ENCODE results near the gene C1orf198. TPM values are rescaled to one million over a fixed set of nuclear protein-coding genes. Genes with fewer than 3 reads are reported as not detected.

Gene C1orf198
- polyA plus RNA-seq, 1 of the 3 experiments (the other 2 are of a cell fraction), result 12.3 TPM

GRCh38 chr1:230875370-230875769, 7.0 kb upstream of the C1orf198 start:
- H3K27me3 ChIP-seq (ENCODE audit: insufficient read depth), result no peaks in the 10 kb centered on the region
- H3F3A ChIP-seq (replicated peaks; ENCODE audit: insufficient read depth), result no peaks in the 10 kb centered on the region
- no peak overlapping the region for H3K27ac ChIP-seq (ENCODE audit: low read depth in 2 of 2, low read length in 1 of 2)
- H3K79me2 ChIP-seq (ENCODE audit: insufficient read depth), result no peaks in the 10 kb centered on the region
- no peaks in the 10 kb centered on the region for H3K9me3 ChIP-seq
- no peaks in the 10 kb centered on the region for H3K36me3 ChIP-seq (replicated peaks in 1 of 2; ENCODE audit: control insufficient read depth in 1 of 2, insufficient read depth in 2 of 2, low read length in 1 of 2)
- ChIA-PET CTCF (interaction anchor here (1.4 kb wide), 1 partner anchor 234 kb away, joined by 3 read pairs; no protein-coding TSS in a partner anchor), POLR2A (no interaction called here)
- no peak overlapping the region for H2AFZ ChIP-seq (ENCODE audit: low read depth)
- TF ChIP-seq MEF2A (IDR thresholded peaks at IDR 0.05; ENCODE audit: borderline replicate concordance, low read depth) (no peak), JUND (IDR thresholded peaks at IDR 0.05) (no peak), IRF3 (IDR thresholded peaks at IDR 0.05; ENCODE audit: low read depth, low read length) (no peak), TCF12 (IDR thresholded peaks at IDR 0.05) (no peak), USF2 (IDR thresholded peaks at IDR 0.05; ENCODE audit: borderline replicate concordance, low read depth, low read length) (no peak), NRF1 (IDR thresholded peaks at IDR 0.05; ENCODE audit: low read depth, low read length) (no peak), SMC3 (IDR thresholded peaks at IDR 0.05; ENCODE audit: low read depth, low read length) (no peak), EP300 (IDR thresholded peaks at IDR 0.05; ENCODE audit: borderline replicate concordance in 1 of 2, low read depth in 1 of 2, low read length in 1 of 2) (no peak), NFIC (IDR thresholded peaks at IDR 0.05; ENCODE audit: borderline replicate concordance) (no peak), GABPA (IDR thresholded peaks at IDR 0.05; ENCODE audit: low read depth) (no peak), RAD21 (IDR thresholded peaks at IDR 0.05; ENCODE audit: low read length) (no peak), GATA2 (CRISPR knock-in tag; IDR thresholded peaks at IDR 0.05) (no peak), CHD2 (IDR thresholded peaks at IDR 0.05; ENCODE audit: low read length, partially characterized antibody) (no peak), RXRA (IDR thresholded peaks at IDR 0.05; ENCODE audit: borderline replicate concordance, low read depth) (no peak)
- TF ChIP-seq, protein P1, sequence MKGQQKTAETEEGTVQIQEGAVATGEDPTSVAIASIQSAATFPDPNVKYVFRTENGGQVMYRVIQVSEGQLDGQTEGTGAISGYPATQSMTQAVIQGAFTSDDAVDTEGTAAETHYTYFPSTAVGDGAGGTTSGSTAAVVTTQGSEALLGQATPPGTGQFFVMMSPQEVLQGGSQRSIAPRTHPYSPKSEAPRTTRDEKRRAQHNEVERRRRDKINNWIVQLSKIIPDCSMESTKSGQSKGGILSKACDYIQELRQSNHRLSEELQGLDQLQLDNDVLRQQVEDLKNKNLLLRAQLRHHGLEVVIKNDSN (IDR thresholded peaks at IDR 0.05; ENCODE audit: borderline replicate concordance, low read depth), result no peak
- TF ChIP-seq, protein P2, sequence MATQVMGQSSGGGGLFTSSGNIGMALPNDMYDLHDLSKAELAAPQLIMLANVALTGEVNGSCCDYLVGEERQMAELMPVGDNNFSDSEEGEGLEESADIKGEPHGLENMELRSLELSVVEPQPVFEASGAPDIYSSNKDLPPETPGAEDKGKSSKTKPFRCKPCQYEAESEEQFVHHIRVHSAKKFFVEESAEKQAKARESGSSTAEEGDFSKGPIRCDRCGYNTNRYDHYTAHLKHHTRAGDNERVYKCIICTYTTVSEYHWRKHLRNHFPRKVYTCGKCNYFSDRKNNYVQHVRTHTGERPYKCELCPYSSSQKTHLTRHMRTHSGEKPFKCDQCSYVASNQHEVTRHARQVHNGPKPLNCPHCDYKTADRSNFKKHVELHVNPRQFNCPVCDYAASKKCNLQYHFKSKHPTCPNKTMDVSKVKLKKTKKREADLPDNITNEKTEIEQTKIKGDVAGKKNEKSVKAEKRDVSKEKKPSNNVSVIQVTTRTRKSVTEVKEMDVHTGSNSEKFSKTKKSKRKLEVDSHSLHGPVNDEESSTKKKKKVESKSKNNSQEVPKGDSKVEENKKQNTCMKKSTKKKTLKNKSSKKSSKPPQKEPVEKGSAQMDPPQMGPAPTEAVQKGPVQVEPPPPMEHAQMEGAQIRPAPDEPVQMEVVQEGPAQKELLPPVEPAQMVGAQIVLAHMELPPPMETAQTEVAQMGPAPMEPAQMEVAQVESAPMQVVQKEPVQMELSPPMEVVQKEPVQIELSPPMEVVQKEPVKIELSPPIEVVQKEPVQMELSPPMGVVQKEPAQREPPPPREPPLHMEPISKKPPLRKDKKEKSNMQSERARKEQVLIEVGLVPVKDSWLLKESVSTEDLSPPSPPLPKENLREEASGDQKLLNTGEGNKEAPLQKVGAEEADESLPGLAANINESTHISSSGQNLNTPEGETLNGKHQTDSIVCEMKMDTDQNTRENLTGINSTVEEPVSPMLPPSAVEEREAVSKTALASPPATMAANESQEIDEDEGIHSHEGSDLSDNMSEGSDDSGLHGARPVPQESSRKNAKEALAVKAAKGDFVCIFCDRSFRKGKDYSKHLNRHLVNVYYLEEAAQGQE (IDR thresholded peaks at IDR 0.05; ENCODE audit: low read depth, low read length), result no peak
- H4K20me1 ChIP-seq (ENCODE audit: insufficient read depth), result no peaks in the 10 kb centered on the region
- no peak overlapping the region for H3K4me3 ChIP-seq (ENCODE audit: low read depth in 2 of 2, low read length in 1 of 2)
- 86% methylated on average over 8 of the region's 8 CpGs for WGBS (ENCODE audit: low lambda C conversion rate)
- H3K9ac ChIP-seq, result no peak overlapping the region
- DNase-seq, result no peak
- peaks cover 0 to 11% of the 10 kb centered on the region in 2 experiments; a peak in 2 of 4 replicates for H3K4me1 ChIP-seq (ENCODE audit: control insufficient read depth in 1 of 2, insufficient read depth in 2 of 2, low read depth in 1 of 2, low read length in 1 of 2)
- H3K4me2 ChIP-seq, result no peak overlapping the region
- H3K9me2 ChIP-seq, result no peaks in the 10 kb centered on the region
